ENCODE measurements around the gene STIL.

STIL gene

DNA sequence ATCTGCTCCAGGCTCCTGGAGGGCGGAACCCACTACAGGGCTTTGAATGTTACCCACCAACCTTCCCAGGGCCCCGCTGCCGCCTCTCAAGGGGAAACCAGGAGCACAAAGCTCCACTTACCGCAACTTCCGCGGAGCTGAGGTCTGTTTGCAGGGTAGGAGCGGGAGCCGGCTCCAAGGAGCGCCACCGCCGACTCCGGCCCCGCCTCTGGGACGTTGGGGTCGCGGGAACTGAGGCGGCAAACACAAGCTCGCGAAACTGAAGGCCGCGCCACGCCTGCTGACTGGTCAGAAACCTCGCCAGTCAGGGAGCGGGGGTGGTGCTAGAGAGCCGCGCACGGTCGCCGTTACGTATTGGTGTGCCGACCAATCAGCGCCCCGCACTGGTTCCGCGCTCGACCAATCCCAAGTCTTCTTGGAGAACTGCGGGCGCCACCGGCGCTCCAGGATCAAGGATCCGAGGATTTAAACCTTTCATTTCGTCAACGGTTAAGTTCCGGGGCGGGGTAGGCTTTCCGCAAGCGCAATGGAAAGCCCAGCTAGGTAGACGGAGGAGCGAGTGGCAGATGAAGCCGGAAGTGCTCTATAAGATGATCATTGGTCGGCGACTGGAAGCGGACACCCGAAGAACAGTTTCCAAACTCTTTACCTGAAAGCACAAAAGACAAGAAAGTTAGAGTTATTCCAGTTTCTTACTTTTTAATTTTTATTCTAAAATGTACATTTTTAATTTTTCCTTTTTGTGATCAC is at the start of gene STIL:
Gene STIL (minus strand): TSS at position 233 of the 750 bp plus-strand sequence. CDS start 3,828 bp downstream, outside the sequence.
- Histone ChIP-seq H3K36me3 (peaks cover 22% of the 10 kb centered on the region), H3K27ac (peak within 1 kb of the TSS; percentile 82), H3K9me3 (ENCODE audit: severe bottlenecking) (no peaks in the 10 kb centered on the region), H3K4me3 (ENCODE audit: low read depth, low read length) (peak within 1 kb of the TSS; percentile 84), H3K27me3 (ENCODE audit: insufficient read depth, low read depth, severe bottlenecking) (no peaks in the 10 kb centered on the region)
- TF ChIP-seq, protein P1, sequence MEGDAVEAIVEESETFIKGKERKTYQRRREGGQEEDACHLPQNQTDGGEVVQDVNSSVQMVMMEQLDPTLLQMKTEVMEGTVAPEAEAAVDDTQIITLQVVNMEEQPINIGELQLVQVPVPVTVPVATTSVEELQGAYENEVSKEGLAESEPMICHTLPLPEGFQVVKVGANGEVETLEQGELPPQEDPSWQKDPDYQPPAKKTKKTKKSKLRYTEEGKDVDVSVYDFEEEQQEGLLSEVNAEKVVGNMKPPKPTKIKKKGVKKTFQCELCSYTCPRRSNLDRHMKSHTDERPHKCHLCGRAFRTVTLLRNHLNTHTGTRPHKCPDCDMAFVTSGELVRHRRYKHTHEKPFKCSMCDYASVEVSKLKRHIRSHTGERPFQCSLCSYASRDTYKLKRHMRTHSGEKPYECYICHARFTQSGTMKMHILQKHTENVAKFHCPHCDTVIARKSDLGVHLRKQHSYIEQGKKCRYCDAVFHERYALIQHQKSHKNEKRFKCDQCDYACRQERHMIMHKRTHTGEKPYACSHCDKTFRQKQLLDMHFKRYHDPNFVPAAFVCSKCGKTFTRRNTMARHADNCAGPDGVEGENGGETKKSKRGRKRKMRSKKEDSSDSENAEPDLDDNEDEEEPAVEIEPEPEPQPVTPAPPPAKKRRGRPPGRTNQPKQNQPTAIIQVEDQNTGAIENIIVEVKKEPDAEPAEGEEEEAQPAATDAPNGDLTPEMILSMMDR (IDR thresholded peaks at IDR 0.05; ENCODE audit: low read depth, low read length), result no peak
- DNase-seq, result peak; percentile 99

DNA sequence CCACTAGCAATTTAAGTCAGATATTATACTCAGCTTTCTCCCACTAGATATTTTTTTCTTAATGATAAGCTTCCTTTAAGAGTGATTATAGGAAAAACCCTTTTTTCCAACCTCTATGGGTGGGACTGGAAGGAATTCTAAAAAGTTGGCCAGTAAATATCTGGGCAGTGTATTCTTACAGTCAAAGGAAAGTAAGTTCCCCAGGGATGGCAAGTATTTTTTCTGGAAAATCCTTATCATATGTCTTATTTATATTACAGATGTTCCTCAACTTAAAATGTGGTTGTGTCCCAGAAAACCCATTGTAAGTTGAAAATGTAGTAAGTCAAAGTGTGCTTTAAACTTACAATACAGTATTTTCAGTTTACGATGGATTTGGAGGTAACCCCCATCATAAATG is 48.9 kb upstream of the STIL start:
- TF ChIP-seq, protein P1 (IDR thresholded peaks at IDR 0.05; ENCODE audit: low read depth, low read length), result no peak
- no peak overlapping the region for H3K4me3 ChIP-seq (ENCODE audit: low read depth, low read length)
- DNase-seq, result no peak
- H3K36me3 ChIP-seq, result no peaks in the 10 kb centered on the region; the same call in 1 of the 2 replicates
- no peaks in the 10 kb centered on the region for H3K9me3 ChIP-seq (ENCODE audit: severe bottlenecking)
- H3K27me3 ChIP-seq (ENCODE audit: insufficient read depth, low read depth, severe bottlenecking), result no peaks in the 10 kb centered on the region
- H3K27ac ChIP-seq, result no peak overlapping the region

DNA sequence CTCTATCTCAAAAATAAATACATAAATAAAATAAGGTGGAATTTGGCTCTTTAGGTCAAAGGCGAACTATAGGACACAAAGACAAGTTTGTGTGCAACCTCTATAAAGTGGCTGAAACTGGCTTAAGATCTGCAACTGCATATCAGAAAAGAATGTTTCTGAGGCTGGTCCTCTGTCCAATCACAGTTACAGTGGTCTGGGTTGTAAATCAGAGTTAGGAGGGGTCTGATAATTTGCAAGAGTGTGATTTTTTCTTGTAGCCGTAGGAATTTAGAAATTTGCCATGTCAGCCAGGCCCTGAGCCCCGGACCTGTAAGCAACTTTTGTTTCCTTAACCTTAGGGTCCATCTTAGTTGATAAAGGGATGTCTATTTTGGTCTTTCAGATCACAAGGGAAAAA is 47.4 kb upstream of the STIL start:
- H3K27me3 ChIP-seq (ENCODE audit: insufficient read depth, low read depth, severe bottlenecking), result no peaks in the 10 kb centered on the region
- H3K36me3 ChIP-seq, result no peaks in the 10 kb centered on the region; the same call in 1 of the 2 replicates
- TF ChIP-seq, protein P1 (IDR thresholded peaks at IDR 0.05; ENCODE audit: low read depth, low read length), result no peak
- H3K9me3 ChIP-seq (ENCODE audit: severe bottlenecking), result no peaks in the 10 kb centered on the region
- no peak for DNase-seq
- H3K27ac ChIP-seq, result no peak overlapping the region
- H3K4me3 ChIP-seq (ENCODE audit: low read depth, low read length), result no peak overlapping the region

DNA sequence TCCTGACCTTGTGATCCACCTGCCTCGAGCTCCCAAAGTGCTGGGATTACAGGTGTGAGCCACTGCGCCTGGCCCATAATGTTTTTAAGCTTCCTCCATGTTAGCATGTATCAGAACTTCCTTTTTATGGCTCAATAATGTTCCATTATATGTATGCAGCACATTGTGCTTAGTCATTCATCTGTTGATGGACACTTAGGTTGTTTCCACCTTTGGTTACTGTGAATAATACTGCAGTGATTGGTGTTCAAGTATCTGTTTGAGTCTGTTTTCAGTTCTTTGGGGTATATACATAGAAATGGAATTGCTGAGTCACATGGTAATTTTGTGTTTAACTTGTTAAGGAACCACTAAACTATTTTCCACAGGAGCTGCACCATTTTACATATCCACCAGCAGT is 37.4 kb upstream of the STIL start:
- no peaks in the 10 kb centered on the region for H3K27me3 ChIP-seq (ENCODE audit: insufficient read depth, low read depth, severe bottlenecking)
- H3K27ac ChIP-seq, result no peak overlapping the region
- H3K36me3 ChIP-seq, result no peaks in the 10 kb centered on the region
- no peak overlapping the region for H3K4me3 ChIP-seq (ENCODE audit: low read depth, low read length)
- H3K9me3 ChIP-seq (ENCODE audit: severe bottlenecking), result no peaks in the 10 kb centered on the region
- DNase-seq, result no peak
- TF ChIP-seq, protein P1 (IDR thresholded peaks at IDR 0.05; ENCODE audit: low read depth, low read length), result no peak

DNA sequence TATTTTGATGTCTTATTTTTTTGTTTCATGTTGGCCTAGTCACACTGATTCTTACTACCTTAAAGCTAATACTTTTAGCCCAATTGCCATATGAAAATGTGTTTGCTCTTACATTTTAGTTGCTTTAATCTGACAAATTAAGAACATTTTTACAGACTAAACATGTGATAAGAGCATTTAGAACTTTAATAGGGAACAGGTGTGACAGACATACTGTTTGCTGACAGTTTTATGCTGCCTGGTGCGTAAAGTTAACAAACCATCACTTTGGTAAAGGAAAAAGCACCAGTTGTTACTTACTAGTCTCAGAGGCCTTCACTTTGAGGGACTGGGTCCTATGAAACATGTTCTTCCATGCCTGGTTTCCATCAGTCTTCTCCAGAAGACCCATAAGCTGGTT is 34.3 kb upstream of the STIL start:
- H3K27ac ChIP-seq, result no peak overlapping the region
- 0 out of 2 replicates have a peak, but pooled peaks cover 2% of the 10 kb centered on the region for H3K36me3 ChIP-seq
- H3K4me3 ChIP-seq (ENCODE audit: low read depth, low read length), result no peak overlapping the region
- no peaks in the 10 kb centered on the region for H3K9me3 ChIP-seq (ENCODE audit: severe bottlenecking)
- H3K27me3 ChIP-seq (ENCODE audit: insufficient read depth, low read depth, severe bottlenecking), result no peaks in the 10 kb centered on the region
- DNase-seq, result no peak
- TF ChIP-seq, protein P1 (IDR thresholded peaks at IDR 0.05; ENCODE audit: low read depth, low read length), result no peak
